ENCODE data around the gene ZCCHC3.

GRCh38 chr20:257419-257818 lies 40.0 kb upstream of the ZCCHC3 start, which contains the start of gene DEFB132:
- TF ChIP-seq NFRKB (IDR thresholded peaks at IDR 0.05) (no peak), FOXM1 (IDR thresholded peaks at IDR 0.05; ENCODE audit: borderline replicate concordance) (no peak), HDGF (IDR thresholded peaks at IDR 0.05; ENCODE audit: borderline replicate concordance) (no peak), SP1 (IDR thresholded peaks at IDR 0.05) (no peak), SUZ12 (IDR thresholded peaks at IDR 0.05) (no peak), FOXA1 (IDR thresholded peaks at IDR 0.05) (no peak), FOXK2 (IDR thresholded peaks at IDR 0.05) (no peak)

Measured in HEK293T (cell line).